ENCODE measurements around the gene IL13.
"Not testable (repeated sequence)": the region's sequence is repeated elsewhere in the genome, so short reads cannot be mapped to it uniquely, and the experiment has no call there.

IL13 gene

GRCh38 chr5:132657676-132658380 lies at the start of gene IL13:
TSS of gene IL13 (plus strand) at chr5:132658173. CDS start at chr5:132658187, 14 bp downstream.
- no peak for DNase-seq (ENCODE audit: low spot score)

DNA sequence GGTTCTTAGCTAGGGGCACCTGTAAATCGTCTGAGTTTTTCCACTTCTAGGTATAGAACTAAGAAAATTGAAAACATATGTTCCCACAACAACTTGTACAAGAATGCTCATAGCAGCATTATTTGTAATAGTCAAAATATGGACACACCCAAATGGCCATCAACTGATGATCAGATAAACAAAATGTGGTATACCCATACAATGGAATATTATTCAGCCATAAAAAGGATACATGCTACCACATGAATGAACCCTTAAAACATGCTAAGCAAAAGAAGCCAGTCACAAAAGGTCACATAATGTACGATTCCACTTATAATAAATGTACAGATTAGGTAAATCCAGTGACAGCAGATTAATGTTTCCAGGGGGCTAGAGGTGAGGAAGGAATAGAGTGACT lies 46.0 kb upstream of the IL13 start:
- DNase-seq (ENCODE audit: low spot score), result no peak

GRCh38 chr5:132612846-132613245 lies 45.1 kb upstream of the IL13 start:
- no peak for DNase-seq (ENCODE audit: low spot score)

- DNase-seq (ENCODE audit: low spot score), result no peak
Measured at GRCh38 chr5:132621699-132622098, 36.3 kb upstream of the IL13 start.

- DNase-seq (ENCODE audit: low spot score), result no peak
Measured at GRCh38 chr5:132622608-132623007, 35.4 kb upstream of the IL13 start.

GRCh38 chr5:132627470-132627869 lies 30.5 kb upstream of the IL13 start:
- no peak for DNase-seq (ENCODE audit: low spot score)

DNA sequence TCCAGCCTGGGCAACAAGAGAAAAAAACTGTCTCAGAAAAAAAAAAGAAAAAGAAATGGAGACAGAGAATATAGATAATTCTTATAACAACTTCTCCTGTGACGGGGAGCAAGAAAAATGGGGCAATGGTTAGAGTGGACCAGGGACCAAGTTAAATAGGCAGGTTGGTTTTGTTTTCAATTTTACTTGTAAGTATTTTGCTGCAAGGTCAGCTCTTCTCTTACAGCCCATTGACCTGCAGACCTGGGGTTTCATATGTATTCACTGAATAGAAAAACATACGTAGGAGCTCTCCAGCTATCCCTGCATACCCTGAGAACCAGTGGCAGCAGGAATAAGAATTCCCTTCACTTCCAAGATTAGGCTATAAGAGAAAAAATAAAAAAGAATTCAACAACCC lies 29.2 kb upstream of the IL13 start:
- DNase-seq (ENCODE audit: low spot score), result no peak

DNA sequence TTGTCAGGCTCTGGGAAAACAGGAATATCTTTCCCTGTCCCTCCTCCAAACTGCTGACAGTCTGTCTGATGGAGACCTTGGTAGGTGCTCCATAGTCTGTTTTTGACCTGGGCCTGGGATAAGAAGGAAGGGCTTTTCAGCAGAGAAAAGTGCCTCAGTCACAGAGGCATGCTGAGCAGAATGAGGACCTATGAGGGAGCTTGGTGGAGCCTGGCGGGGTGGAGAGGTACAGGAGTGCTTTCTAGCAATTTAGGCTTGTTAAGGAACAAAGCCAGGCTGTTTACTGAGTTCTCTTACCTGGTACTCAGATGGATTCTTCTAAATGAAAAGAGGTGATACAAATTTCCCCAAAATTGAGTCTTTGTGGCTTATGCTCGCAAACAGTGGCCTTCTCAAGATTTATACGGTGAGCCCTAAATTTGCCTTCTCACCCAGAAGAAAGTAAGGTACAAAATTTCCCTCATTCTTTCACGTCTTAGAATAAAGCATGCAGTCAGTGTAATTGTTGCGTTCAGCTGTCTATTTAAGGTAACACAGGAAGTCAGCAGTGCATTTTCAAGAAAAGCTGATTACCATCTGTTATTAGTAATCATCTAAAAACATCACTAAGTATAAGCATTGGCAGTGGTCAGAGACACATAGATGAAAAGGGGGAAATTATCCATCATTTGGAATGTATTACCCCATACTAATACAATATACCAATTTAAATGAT lies 28.6 kb upstream of the IL13 start:
- DNase-seq (ENCODE audit: low spot score), result no peak

DNA sequence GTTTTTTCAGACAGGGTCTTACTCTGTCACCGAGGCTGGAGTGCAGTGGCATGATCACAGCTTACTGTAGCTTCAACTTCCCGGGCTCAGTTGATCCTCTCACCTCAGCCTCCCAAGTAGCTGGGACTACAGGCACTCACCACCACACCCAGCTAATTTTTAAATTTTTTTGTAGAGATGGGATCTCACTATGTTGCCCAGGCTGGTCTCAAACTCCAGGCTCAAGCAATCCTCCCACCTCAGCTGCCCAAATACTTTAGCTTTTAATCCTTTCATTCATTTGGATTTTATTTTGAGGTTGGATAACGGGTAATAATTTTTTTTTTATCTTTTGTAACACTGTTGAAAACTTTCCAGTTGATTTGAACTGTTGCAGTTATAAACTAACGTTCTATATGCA lies 24.4 kb upstream of the IL13 start:
- not testable (repeated sequence) for DNase-seq (ENCODE audit: low spot score)

- DNase-seq (ENCODE audit: low spot score), result no peak
Measured at GRCh38 chr5:132635873-132636272, 22.1 kb upstream of the IL13 start.

DNA sequence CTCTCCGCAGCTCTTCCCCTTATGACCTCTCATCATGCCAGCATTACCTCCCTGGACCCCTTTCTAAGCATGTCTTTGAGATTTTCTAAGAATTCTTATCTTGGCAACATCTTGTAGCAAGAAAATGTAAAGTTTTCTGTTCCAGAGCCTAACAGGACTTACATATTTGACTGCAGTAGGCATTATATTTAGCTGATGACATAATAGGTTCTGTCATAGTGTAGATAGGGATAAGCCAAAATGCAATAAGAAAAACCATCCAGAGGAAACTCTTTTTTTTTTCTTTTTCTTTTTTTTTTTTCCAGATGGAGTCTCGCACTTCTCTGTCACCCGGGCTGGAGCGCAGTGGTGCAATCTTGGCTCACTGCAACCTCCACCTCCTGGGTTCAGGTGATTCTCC lies 20.7 kb upstream of the IL13 start:
- DNase-seq (ENCODE audit: low spot score), result no peak

- DNase-seq (ENCODE audit: low spot score), result no peak
Measured at GRCh38 chr5:132639706-132640130, 18.3 kb upstream of the IL13 start.

DNA sequence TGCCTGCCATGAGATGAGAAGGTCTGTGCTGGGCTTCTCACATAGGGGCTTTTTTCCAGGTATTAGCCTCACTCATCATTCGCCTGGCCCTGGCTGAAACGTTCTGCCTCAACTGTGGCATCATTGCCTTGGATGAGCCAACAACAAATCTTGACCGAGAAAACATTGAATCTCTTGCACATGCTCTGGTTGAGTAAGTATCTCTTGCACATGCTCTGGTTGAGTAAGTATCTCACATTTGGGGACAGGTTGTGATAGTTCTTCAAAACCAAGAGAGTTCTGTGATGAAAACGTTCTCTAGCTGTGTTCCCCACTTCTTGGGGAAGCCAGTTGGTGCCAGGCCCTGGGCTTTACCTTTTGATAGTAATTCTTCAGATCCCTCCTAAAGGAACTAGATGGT lies 17.4 kb upstream of the IL13 start:
- DNase-seq (ENCODE audit: low spot score), result no peak

DNA sequence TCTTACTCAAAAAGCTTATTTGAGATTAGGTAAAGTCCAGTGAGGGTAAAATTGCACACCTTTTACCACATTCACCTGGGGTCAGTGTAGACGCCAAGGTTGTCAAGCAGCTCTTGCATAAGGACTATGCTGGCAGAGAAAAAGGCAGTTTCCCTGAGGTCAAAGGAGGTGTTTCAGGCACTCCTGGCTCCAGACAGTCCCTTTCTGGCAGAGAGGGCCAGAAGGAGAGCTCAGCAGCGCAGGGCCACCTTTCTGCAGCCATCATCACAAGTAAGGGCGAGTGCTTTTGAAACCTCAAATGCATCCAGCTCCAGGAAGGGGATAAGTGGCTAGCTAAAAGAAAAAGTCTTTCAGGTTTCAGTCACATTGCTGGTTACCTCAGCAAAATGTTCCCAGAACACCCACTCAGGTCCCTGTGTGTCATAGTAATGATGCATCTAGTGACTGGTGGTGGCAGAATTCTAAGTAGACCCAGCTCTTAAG lies 16.7 kb upstream of the IL13 start:
- no peak for DNase-seq (ENCODE audit: low spot score)

DNA sequence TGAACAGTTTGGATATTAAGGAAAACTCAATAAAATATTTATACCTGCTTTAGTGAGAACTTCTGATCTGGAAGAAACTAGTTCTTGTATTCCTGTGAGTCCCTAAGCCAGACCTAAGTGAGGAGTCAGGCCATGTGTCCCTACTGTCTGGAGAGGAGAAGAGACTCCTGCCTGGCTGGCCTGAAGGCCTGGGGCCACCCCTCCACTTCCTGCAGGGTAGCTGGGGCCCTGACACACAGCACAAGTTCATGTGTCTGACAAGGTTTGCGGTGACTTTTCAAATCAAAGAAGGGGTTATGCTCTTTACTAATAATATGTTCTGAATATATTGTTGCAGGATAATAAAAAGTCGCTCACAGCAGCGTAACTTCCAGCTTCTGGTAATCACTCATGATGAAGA lies 16.1 kb upstream of the IL13 start:
- DNase-seq (ENCODE audit: low spot score), result no peak

DNA sequence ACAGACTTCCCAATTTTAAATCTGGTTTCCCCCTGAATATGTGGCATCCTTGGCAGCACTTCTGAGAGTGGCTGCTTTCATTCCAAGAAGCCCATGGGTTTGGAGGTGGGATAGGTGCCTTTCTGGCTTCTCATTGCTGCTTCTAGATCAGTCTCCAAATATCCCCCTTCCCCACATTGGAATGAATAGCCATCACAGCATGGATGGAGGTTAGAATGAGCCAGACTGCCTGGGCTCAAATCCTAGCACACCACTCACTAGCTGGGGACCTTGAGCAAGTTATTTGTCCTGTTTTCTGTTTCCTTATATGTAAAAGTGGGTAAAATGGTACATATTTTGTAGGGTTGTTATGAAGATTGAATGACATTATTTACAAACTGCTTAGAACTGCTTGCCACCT lies 13.8 kb upstream of the IL13 start:
- DNase-seq (ENCODE audit: low spot score), result no peak

DNA sequence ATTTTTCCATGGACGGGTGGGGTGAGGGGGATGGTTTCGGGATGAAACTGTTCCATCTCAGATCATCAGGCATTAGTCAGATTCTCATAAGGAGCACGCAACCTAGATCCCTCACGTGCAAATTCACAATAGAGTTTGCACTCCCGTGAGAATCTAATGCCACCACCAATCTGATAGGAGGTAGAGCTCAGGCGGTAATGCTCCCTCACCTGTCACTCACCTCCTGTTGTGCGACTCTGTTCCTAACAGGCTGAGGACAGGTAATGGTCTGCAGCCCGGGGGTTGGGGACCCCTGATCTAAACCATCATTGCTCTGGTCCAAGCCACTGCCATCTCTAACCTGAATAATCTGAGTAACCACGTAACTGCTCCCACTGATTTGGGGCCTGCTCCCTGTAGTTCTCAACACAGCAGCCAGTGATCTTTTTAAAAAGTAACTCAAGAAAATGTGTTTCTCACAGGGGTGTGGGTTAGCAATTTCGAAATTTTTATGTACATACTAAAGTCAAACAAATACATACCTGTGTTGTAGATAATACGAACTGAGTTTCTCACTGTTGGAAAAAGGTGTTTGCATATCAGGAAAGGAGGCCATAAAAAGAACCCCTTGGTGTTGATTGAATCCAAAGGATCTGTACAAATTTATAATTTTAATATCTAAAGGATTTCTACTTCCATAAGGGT lies 11.2 kb upstream of the IL13 start:
- no peak for DNase-seq (ENCODE audit: low spot score)

GRCh38 chr5:132647473-132647872 lies 10.5 kb upstream of the IL13 start:
- no peak for DNase-seq (ENCODE audit: low spot score)

DNA sequence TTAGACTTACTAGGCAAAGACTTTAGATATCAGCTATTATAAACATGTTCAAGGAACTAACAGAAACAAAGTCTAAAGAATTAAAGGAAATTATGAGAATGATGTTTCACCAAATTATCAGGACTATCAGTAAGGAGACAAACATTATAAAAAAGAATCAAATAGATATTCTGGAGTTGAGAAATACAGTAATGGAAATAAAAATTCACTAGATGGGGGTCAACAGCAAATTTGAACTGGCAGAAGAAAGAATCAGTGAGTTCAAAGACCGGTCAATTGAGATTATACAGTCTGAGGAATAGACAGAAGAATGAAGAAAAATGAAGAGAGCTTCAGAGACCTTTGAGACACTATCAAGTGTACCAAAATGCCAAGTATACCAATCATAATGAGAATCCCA lies 9.6 kb upstream of the IL13 start:
- DNase-seq (ENCODE audit: low spot score), result no peak

GRCh38 chr5:132651838-132652469 lies 6.0 kb upstream of the IL13 start:
- no peak for DNase-seq (ENCODE audit: low spot score)

DNA sequence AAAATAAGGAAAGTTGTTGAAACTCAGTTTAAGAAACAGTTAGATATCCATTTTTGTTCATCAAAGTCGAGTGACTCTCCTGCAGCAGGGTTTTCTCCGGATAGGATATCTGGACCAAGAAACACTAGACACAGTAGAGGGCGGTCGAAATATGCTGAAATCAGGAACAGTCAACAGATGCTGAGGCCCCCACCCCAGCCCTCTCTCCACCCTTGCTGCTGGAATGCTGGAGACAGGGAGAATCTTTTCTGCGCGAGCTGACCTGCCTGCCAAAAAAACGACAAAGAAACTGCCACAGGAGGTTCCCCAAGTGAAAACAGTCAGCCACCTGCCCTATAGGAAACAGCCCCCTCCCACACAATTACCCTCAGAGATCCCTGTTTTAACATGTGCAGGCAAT lies 4.3 kb upstream of the IL13 start:
- DNase-seq (ENCODE audit: low spot score), result no peak
